ENCODE results near the gene TEKT5. TPM values are rescaled to one million over a fixed set of nuclear protein-coding genes. Genes with fewer than 3 reads are reported as not detected.
"Not testable (repeated sequence)": the region's sequence is repeated elsewhere in the genome, so short reads cannot be mapped to it uniquely, and the experiment has no call there.

Gene TEKT5
- total RNA-seq, 1 donor from 2014 or later = not detected

- no peak for DNase-seq (ENCODE audit: low read depth)
- TF ChIP-seq, protein P1, sequence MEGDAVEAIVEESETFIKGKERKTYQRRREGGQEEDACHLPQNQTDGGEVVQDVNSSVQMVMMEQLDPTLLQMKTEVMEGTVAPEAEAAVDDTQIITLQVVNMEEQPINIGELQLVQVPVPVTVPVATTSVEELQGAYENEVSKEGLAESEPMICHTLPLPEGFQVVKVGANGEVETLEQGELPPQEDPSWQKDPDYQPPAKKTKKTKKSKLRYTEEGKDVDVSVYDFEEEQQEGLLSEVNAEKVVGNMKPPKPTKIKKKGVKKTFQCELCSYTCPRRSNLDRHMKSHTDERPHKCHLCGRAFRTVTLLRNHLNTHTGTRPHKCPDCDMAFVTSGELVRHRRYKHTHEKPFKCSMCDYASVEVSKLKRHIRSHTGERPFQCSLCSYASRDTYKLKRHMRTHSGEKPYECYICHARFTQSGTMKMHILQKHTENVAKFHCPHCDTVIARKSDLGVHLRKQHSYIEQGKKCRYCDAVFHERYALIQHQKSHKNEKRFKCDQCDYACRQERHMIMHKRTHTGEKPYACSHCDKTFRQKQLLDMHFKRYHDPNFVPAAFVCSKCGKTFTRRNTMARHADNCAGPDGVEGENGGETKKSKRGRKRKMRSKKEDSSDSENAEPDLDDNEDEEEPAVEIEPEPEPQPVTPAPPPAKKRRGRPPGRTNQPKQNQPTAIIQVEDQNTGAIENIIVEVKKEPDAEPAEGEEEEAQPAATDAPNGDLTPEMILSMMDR (conservative IDR thresholded peaks at IDR 0.05; ENCODE audit: low read depth, low read length) = no peak
- no peak overlapping the region for H3K4me3 ChIP-seq (ENCODE audit: low read depth, low read length)
Observed at GRCh38 chr16:10684511-10685151, 10.1 kb downstream of the TEKT5 start.

- no peak for DNase-seq (ENCODE audit: low read depth)
- TF ChIP-seq, protein P1 (conservative IDR thresholded peaks at IDR 0.05; ENCODE audit: low read depth, low read length) = no peak
Observed at GRCh38 chr16:10683170-10683569, 11.6 kb downstream of the TEKT5 start.

GRCh38 chr16:10682604-10683003 is 12.1 kb downstream of the TEKT5 start:
- TF ChIP-seq, protein P1 (conservative IDR thresholded peaks at IDR 0.05; ENCODE audit: low read depth, low read length) = no peak

More at GRCh38 chr16:10683170-10683569, 11.6 kb downstream of the TEKT5 start:
- no peak overlapping the region for H3K4me3 ChIP-seq (ENCODE audit: low read depth, low read length)

GRCh38 chr16:10681310-10682308 is 13.1 kb downstream of the TEKT5 start:
- no peak for DNase-seq (ENCODE audit: low read depth)
- H3K4me3 ChIP-seq (ENCODE audit: low read depth, low read length) = no peak overlapping the region
- TF ChIP-seq, protein P1 (conservative IDR thresholded peaks at IDR 0.05; ENCODE audit: low read depth, low read length) = no peak

More at GRCh38 chr16:10682604-10683003, 12.1 kb downstream of the TEKT5 start:
- no peak for DNase-seq (ENCODE audit: low read depth)
- no peak overlapping the region for H3K4me3 ChIP-seq (ENCODE audit: low read depth, low read length)

DNA sequence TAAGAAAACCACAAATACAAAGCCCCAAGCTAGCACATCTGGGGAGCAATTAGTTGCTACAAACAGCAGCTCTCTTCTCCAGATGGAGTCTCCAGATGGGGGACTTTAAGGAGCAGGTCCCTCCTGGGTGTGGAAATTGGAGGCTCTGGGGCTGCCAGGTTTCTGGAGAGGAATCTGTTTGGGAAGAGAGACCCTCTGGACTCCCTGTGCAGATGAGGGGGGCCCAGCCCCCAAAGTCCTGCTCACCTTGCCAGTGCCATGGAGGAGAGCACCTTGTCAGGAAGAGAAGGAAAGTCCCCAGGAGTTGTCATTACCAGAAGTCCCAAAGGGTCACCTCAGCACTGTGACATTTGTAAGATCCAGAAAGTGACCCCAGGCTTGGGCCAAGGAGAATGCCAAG is 14.8 kb downstream of the TEKT5 start:
- no peak overlapping the region for H3K4me3 ChIP-seq (ENCODE audit: low read depth, low read length)
- DNase-seq (ENCODE audit: low read depth) = no peak
- TF ChIP-seq, protein P1 (conservative IDR thresholded peaks at IDR 0.05; ENCODE audit: low read depth, low read length) = no peak

GRCh38 chr16:10679441-10679840 is 15.3 kb downstream of the TEKT5 start:
- not testable (repeated sequence) for DNase-seq (ENCODE audit: low read depth)

DNA sequence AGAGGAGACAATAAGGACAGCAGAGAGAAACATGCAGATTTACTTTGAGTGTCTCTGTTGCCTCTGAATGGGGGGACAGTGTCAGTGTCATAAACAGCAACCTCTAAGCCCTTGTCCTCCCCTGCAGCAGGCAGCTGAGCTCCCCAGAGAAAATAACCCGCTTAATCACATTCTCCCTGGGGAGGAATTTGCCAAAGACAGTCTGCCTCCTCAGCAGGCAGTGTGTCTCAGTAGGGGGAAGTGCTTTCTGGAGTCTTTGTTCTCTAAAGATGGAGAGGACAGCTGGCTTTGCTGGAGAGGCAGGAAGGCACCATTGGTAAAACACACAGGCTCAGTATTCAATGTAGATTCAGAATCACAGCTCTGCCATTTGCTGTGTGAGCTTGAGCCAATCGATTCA is 16.1 kb downstream of the TEKT5 start:
- no peak for DNase-seq (ENCODE audit: low read depth)
- H3K4me3 ChIP-seq (ENCODE audit: low read depth, low read length) = no peak overlapping the region
- TF ChIP-seq, protein P1 (conservative IDR thresholded peaks at IDR 0.05; ENCODE audit: low read depth, low read length) = no peak

More at GRCh38 chr16:10679441-10679840, 15.3 kb downstream of the TEKT5 start:
- H3K4me3 ChIP-seq (ENCODE audit: low read depth, low read length) = not testable (repeated sequence)

Measured in epithelial cell of proximal tubule (primary cell).